AML-193 (cell line): ENCODE measurements around the gene FHIT.
A peak's percentile ranks its signal among the peaks of the same experiment; 100 is the strongest.

Experiments
- DNase-seq, 2 experiments: peaks; one replicate each; lab custom pipeline; 2025; lab: John Stamatoyannopoulos, UW

Gene FHIT

GRCh38 chr3:59877263-59878037, 1373.8 kb downstream of the FHIT start:
- no peak for DNase-seq

- no peak for DNase-seq
Measured at GRCh38 chr3:59876533-59877062, 1374.7 kb downstream of the FHIT start.

DNA sequence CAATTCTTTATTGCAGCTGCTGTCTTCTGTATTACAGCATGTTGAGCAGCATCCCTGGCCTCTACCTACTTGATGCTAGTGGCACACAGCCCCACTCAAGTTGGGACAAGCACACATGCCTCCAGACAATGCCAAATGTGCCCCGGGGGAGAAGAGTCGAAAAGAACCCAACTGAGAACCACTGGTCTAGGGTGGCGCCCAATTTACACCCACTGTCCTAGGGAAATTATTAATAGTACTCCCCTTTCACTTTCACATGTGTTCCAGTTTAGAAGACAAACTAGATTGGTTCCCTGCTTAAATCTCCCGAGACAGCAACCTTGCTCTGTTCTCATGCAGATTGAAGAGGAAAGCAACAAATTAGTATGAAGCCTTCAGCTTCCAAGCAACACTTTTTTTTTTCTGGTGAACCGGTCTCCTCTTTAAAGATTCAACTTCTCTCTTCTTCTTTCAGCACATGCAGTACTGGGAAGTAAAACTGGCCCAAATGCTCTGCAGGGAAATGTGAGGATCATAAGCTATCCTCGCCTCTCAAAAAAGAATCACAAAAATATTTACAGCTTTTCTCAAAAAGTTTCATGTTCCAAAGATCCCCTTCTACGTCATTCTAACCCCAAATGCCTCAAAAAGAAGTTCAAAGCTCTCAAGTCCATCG, 1377.5 kb downstream of the FHIT start:
- DNase-seq, result no peak

DNA sequence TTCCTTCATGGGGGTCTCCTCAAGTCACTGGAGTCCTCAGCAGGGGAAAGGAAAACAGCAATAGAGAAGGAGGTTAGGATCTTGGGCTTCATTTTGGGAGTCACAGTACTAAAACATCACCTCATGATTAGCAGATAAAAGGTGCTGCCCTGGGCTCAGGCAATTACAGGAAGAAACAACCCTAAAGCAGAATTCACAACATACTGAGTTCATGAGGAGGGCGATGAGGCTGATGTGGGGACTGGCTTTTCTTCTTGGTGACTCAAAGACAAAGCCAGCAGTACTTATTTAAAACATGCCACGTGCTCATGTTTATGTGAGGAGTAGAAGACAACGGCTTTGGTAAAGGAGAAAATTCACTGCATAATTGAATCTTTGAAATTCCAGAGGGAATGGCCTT, 1379.1 kb downstream of the FHIT start:
- DNase-seq, result no peak

- no peak for DNase-seq
Measured at GRCh38 chr3:59867185-59868002, 1383.9 kb downstream of the FHIT start.

GRCh38 chr3:59866076-59866475, 1385.2 kb downstream of the FHIT start:
- peak; percentile 15 to 27 for DNase-seq

- no peak for DNase-seq
Measured at GRCh38 chr3:59865351-59865750, 1385.9 kb downstream of the FHIT start.

- DNase-seq, result no peak
Measured at GRCh38 chr3:59862686-59863085, 1388.6 kb downstream of the FHIT start.

GRCh38 chr3:59857589-59858346, 1393.5 kb downstream of the FHIT start:
- DNase-seq, result peak; percentile 93

DNA sequence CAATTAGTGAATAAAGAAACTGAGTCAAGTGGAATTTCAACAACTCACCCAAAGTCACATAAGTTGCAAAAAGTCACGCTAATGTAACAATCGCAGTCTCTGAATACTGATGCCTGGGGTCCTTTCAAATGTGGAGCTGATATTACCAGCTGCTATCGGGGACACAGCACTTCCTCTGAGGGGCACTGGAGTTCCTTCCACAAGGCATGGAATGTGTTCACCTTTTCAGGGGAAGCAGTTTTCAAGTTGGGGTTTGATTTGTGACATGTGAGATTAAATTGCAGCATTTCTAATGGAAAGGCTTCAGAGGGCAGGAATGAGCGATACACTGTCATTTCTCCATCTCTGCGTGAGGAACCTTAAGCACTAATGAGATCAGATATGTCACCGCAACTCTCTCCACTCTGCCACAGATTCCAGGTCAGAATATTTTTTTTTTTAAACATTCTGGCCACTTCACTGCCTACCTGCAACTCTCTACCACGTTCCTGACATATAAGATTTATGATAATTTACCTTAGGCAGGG, 1394.3 kb downstream of the FHIT start:
- DNase-seq, result no peak

DNA sequence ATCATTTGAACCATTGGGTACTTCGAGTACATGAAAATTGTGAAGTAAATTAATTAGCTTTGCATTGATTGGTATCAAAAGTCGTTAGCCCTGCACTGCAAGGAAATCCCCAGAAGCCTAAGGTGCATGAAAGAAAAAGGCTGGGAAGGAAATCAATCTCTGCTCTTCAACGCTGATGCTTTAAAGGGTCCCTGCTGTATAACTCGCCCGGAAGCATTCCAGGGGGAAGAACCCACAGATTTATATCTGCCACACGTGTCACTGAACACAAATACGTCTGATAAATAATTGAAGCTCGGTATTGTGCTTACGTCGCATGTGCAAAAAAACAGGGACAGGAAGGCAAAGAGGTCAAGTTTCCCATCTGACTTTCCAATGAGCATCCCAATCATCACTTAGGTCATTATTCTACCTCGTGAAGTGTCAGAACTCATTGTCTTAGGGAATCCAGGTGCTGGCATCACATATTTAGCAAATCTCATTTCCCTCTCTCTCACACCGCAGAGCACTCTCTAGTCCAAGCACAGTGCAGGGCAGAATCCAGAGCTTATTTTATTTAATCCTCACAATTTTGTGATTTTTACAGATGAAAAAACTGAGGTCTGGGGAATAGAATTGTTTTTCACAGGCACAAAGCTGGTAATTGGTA, 1397.1 kb downstream of the FHIT start:
- no peak for DNase-seq

GRCh38 chr3:59850417-59850816, 1400.8 kb downstream of the FHIT start:
- no peak for DNase-seq

DNA sequence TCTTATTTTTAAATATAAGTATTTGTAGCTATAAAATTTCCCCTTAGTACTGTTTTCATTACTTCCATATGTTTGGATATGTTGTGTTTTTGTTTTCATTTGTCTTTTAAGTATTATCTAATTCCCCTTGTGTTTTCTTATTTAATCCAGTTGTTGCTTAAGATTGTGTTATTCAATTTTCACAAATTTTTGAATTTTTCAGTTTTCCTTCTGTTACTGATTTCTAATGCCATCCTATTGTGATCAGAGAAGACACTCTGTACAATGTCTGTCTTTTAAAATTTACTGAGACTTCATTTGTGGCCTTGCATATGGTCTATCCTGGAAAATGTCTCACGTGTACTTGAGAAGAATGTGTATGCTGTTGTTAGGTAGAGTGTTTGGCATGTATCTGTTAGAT, 1405.9 kb downstream of the FHIT start:
- DNase-seq, result no peak

DNA sequence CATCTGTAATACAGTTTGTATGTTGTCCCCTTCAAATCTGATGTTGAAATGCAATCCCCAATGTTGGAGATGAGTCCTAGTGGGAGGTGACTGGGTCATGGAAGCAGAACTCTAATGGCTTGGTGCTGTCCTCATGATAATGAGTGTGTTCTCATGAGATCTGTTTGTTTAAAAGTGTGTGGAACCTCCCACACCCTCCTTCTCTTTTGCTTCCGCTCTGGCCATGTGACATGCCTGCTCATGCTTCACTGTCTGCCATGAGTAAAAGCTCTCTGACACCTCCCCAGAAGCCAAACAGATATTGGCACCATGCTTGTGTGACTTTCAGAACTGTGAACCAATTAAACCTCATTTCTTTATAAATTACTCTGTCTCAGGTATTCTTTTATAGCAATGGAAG, 1407.4 kb downstream of the FHIT start:
- no peak for DNase-seq

- no peak for DNase-seq
Measured at GRCh38 chr3:59839810-59840515, 1411.3 kb downstream of the FHIT start.

- DNase-seq, result no peak
Measured at GRCh38 chr3:59839283-59839682, 1412.0 kb downstream of the FHIT start.

DNA sequence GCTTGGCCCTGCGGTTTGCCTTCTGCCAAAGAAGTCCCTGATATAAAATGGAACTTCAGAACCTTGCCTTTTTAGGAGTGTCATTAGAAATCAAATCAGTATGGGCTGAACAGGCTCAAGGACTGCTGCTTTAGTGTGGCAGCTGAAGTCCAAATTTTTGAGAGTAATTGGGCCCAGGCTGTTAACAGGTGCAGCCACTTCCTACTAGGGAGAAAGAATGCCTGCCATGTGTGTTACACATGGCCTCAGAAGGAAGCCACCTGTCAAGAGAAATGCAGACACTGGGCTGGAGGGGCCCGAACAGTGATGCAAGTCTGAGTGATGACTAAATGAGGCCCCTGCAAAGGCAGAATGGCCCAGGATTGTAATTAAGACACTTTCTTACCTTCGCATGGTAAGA, 1414.7 kb downstream of the FHIT start:
- DNase-seq, result no peak

- DNase-seq, result no peak
Measured at GRCh38 chr3:59832702-59833101, 1418.5 kb downstream of the FHIT start.

DNA sequence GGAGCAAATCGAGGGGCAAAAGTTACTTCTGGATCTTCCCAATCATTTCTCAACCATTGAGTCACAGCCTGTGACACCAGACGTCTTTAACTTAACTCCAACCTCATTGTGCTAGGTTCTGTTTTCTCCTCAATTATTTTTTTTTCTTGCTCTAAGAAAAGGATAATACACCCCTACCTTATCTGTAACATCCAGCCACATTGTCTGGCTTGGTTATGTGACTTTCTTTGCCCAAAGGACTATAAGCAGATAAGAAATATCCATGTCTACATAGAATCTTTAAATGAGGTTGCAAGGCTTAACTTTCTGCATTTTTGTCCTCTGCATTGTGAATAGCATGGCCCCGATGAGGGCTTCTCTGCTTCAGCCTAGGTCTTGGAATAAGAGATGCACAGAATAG, 1419.0 kb downstream of the FHIT start:
- no peak for DNase-seq

DNA sequence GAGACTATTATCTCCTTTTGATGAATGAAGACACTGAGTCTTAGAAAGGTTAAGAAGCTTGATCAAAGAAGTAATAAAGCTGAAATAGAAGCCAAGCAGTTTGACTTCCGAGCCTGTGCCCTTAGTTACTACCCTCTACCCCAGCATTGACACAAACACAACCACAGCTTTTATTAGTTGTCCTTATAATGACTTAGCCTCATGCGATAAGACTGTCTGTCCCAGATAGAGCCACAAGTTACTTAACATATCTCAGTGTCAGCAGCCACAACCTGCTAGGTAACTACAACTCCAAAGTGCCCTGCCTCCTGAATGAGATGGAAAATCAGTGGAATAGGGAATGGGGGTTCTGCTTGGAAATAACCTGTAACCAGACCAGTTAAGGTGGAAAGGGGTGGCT, 1419.9 kb downstream of the FHIT start:
- DNase-seq, result no peak
